GM12872 (cell line): ENCODE measurements around the gene ACER2.

Experiments used
- CTCF ChIP-seq: IDR thresholded peaks from 3 replicates; pipeline ENCODE4 v1.5.1; 2011; ENCODE audit warnings: low read depth, mild to moderate bottlenecking, low read length, moderate library complexity; ENCODE audit not compliant: insufficient read depth

ACER2 gene

GRCh38 chr9:19378647-19379046, 30.2 kb upstream of the ACER2 start:
- no peak for TF ChIP-seq CTCF

- no peak for TF ChIP-seq CTCF
Measured at GRCh38 chr9:19379283-19379682, 29.5 kb upstream of the ACER2 start.

- TF ChIP-seq CTCF: no peak
Measured at GRCh38 chr9:19379697-19380046, 29.1 kb upstream of the ACER2 start.

- no peak for TF ChIP-seq CTCF
Measured at GRCh38 chr9:19380826-19381075, 28.1 kb upstream of the ACER2 start.

GRCh38 chr9:19381656-19382055, 27.2 kb upstream of the ACER2 start:
- no peak for TF ChIP-seq CTCF

- no peak for TF ChIP-seq CTCF
Measured at GRCh38 chr9:19385786-19386501, 22.9 kb upstream of the ACER2 start.

GRCh38 chr9:19386502-19387044, 22.2 kb upstream of the ACER2 start:
- no peak for TF ChIP-seq CTCF
